PC-3 (cell line): Measurements from ENCODE around the gene C9orf40. TPM values are rescaled to one million over a fixed set of nuclear protein-coding genes. Genes with fewer than 3 reads are reported as not detected.

ENCODE experiments used
- ATAC-seq: fragments of 200-7000 bp; cut with Tn5 transposase; 2 replicates; pipeline ENCODE4 v1.9.1; 2020; ENCODE audit warnings: mild to moderate bottlenecking, moderate library complexity
- Bru-seq: library from RNA; stranded (reverse); fragments of 400-500 nt; gene quantifications from one replicate; lab custom pipeline; 2021; lab: Mats Ljungman, UMichigan
- BruChase-seq, 2 experiments: library from RNA; stranded (reverse); fragments of 400-500 nt; gene quantifications; one replicate each; lab custom pipeline; 2021; lab: Mats Ljungman, UMichigan
- BruUV-seq: library from RNA; stranded (reverse); fragments of 400-500 nt; replicated peaks from 2 replicates; lab custom pipeline; 2021; lab: Mats Ljungman, UMichigan
- CTCF ChIA-PET: fragments of 300-600 bp; sonication (Branson Sonifier 250); formaldehyde crosslinking; loops from one replicate; lab custom pipeline; 2022; ENCODE audit warnings: antibody characterized with exemption; lab: Charles Lee
- POLR2A ChIA-PET: fragments of 300-600 bp; sonication (Branson Sonifier 250); formaldehyde crosslinking; loops from one replicate; lab custom pipeline; 2022; ENCODE audit warnings: antibody characterized with exemption; ENCODE audit not compliant: unreplicated experiment; lab: Charles Lee
- DNase-seq: peaks from one replicate; pipeline ENCODE4 v3.0.0-alpha.2; 2015
- H2AFZ ChIP-seq: fragments of 300-600 bp; sonication (generic); 2 replicates; pipeline ENCODE4 v1.6.0; 2016; ENCODE audit warnings: antibody characterized with exemption, low read length
- H3F3A ChIP-seq: fragments of 300-600 bp; sonication (generic); one replicate; pipeline ENCODE4 v1.6.0; 2017; ENCODE audit warnings: antibody characterized with exemption, low read length, control low read depth, mild to moderate bottlenecking; ENCODE audit not compliant: unreplicated experiment
- H3K27ac ChIP-seq: fragments of 300-600 bp; sonication (generic); 2 replicates; pipeline ENCODE4 v1.5.1; 2016; ENCODE audit warnings: mild to moderate bottlenecking, low read length
- H3K27me3 ChIP-seq: fragments of 300-600 bp; sonication (generic); 2 replicates; pipeline ENCODE4 v1.6.1; 2016; ENCODE audit warnings: low read length, mixed read lengths
- H3K36me3 ChIP-seq: fragments of 300-600 bp; sonication (generic); 2 replicates; pipeline ENCODE4 v1.6.1; 2016; ENCODE audit warnings: low read depth, mixed run types, low read length, mixed read lengths
- H3K4me1 ChIP-seq: fragments of 300-600 bp; sonication (generic); 2 replicates; pipeline ENCODE4 v1.5.1; 2016; ENCODE audit warnings: low read length; ENCODE audit not compliant: insufficient read depth
- H3K4me2 ChIP-seq: fragments of 300-600 bp; sonication (generic); 2 replicates; pipeline ENCODE4 v1.6.0; 2016; ENCODE audit warnings: low read length
- H3K4me3 ChIP-seq: fragments of 300-600 bp; sonication (generic); 2 replicates; pipeline ENCODE4 v1.5.1; 2016; ENCODE audit warnings: mild to moderate bottlenecking, low read length, mixed read lengths
- H3K79me2 ChIP-seq: fragments of 300-600 bp; sonication (generic); 2 replicates; pipeline ENCODE4 v1.6.1; 2017; ENCODE audit warnings: low read length, mixed read lengths
- H3K9ac ChIP-seq: fragments of 300-600 bp; sonication (generic); 2 replicates; pipeline ENCODE4 v1.6.0; 2016; ENCODE audit warnings: mild to moderate bottlenecking, low read length
- H3K9me2 ChIP-seq: fragments of 300-600 bp; sonication (generic); replicated peaks from 2 replicates; pipeline ENCODE4 v1.6.1; 2016; ENCODE audit warnings: mixed run types, low read length, mixed read lengths
- H3K9me3 ChIP-seq: fragments of 300-600 bp; sonication (generic); 2 replicates; pipeline ENCODE4 v1.6.1; 2016; ENCODE audit warnings: low read length, mixed read lengths
- H4K20me1 ChIP-seq: fragments of 300-600 bp; sonication (generic); 2 replicates; pipeline ENCODE4 v1.6.1; 2016; ENCODE audit warnings: low read length, mixed read lengths
- EZH2 ChIP-seq: fragments of 300-600 bp; sonication (generic); IDR thresholded peaks from one replicate; pipeline ENCODE4 v1.6.1; 2017; ENCODE audit warnings: antibody characterized with exemption, mild to moderate bottlenecking, low read length; ENCODE audit not compliant: unreplicated experiment
- EZH2phosphoT487 ChIP-seq: fragments of 300-600 bp; sonication (generic); IDR thresholded peaks from 2 replicates; pipeline ENCODE4 v1.6.1; 2018; ENCODE audit warnings: mild to moderate bottlenecking, antibody characterized with exemption, low read length, borderline replicate concordance
- intact Hi-C: fragments of 100-400 bp; cut with micrococcal nuclease; formaldehyde crosslinking; loops from 2 replicates; pipeline ENCODE4 v1.9.0; 2023
- long read RNA-seq: library from polyadenylated mRNA; unstranded; transcript quantifications from one replicate; pipeline ENCODE4 v2.0.0, GENCODE V29; 2021; ENCODE audit not compliant: unreplicated experiment
- total RNA-seq: library from RNA; depleted of rRNA; stranded (reverse); fragments of >200 nt; gene quantifications from 2 replicates; pipeline ENCODE4 v1.2.3, GENCODE V29; 2014; rRNA removed
- TF ChIP-seq, protein P1 (sequence below): fragments of 300-600 bp; sonication (generic); conservative IDR thresholded peaks from 2 replicates; pipeline ENCODE4 v1.5.1; 2017; ENCODE audit warnings: antibody characterized with exemption, low read depth, mild to moderate bottlenecking, low read length

The C9orf40 gene, protein sequence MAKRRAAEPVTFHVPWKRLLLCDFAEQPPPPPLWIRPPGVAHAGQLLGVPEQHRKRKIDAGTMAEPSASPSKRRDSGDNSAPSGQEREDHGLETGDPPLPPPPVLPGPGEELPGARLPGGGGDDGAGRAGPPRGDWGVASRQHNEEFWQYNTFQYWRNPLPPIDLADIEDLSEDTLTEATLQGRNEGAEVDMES
- total RNA-seq (4.7 and 7.7 TPM in 2 replicates), Bru-seq, nascent RNA (percentile 45 among the genes with signal in this experiment), BruChase-seq, experiment 1, labeled RNA remaining after a 6-hour chase (percentile 55 among the genes with signal in this experiment), BruChase-seq, experiment 2, labeled RNA remaining after a 2-hour chase (percentile 43 among the genes with signal in this experiment)
- long read RNA-seq, transcript C9orf40-201 (2 exons, 2,327 nt): major isoform, 5 of 7 reads
- long read RNA-seq, partial matches to known transcripts: 0 of 7 reads
- long read RNA-seq, other reads (novel, unspliced or antisense): 2 of 7 reads

DNA sequence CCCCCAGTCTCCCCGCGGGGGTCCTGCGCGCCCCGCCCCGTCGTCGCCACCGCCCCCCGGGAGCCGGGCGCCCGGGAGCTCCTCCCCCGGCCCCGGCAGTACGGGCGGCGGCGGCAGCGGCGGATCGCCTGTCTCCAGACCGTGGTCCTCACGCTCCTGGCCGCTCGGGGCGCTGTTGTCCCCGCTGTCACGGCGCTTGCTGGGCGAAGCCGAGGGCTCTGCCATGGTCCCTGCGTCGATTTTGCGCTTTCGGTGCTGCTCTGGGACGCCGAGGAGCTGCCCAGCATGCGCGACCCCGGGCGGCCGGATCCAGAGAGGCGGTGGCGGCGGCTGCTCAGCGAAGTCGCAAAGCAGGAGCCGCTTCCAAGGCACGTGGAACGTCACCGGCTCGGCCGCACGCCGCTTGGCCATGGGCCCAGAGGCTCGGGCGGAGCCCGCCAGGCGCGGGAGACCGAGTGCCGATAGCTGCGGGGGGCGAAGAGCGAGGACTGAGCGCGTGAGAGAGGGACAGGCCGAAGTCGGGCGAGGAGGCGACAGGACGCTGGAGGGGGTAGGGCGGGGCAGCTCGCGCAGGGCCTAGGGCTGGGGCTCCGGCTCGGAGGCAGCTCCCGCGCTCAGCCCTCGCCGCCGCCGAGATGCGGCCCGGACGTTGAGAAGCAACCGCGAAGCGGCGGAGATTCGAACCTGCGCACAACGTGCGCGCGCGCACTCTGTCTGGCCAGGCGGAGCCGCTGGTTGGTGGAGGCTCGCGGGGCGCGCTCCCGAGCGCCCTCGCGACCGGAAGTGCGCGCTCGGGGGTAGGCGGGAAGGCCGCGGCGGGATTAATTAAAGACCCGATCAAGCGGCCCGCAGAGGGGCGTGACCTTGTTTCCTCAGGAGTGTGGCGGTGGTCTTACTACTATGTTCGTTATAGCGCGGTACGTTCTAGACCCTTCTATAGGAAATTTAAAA is at the start of gene C9orf40:
Gene C9orf40, minus strand, starts transcription at position 712 of the 951 bp plus-strand sequence. Its CDS starts 301 bp downstream, at position 411.
- H2AFZ ChIP-seq: peak within 1 kb of the TSS; percentile 96
- no peak for TF ChIP-seq EZH2phosphoT487
- TF ChIP-seq, protein P1, sequence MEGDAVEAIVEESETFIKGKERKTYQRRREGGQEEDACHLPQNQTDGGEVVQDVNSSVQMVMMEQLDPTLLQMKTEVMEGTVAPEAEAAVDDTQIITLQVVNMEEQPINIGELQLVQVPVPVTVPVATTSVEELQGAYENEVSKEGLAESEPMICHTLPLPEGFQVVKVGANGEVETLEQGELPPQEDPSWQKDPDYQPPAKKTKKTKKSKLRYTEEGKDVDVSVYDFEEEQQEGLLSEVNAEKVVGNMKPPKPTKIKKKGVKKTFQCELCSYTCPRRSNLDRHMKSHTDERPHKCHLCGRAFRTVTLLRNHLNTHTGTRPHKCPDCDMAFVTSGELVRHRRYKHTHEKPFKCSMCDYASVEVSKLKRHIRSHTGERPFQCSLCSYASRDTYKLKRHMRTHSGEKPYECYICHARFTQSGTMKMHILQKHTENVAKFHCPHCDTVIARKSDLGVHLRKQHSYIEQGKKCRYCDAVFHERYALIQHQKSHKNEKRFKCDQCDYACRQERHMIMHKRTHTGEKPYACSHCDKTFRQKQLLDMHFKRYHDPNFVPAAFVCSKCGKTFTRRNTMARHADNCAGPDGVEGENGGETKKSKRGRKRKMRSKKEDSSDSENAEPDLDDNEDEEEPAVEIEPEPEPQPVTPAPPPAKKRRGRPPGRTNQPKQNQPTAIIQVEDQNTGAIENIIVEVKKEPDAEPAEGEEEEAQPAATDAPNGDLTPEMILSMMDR: peak; percentile 59
- H3K9me2 ChIP-seq: no peaks in the 10 kb centered on the region
- H3K4me3 ChIP-seq: peak within 1 kb of the TSS; percentile 80
- ATAC-seq (peak; percentile 94), DNase-seq (peak; percentile 73)
- no peaks in the 10 kb centered on the region for H3K36me3 ChIP-seq
- POLR2A ChIA-PET: no interaction called here
- H3K4me1 ChIP-seq: no peaks in the 10 kb centered on the region
- CTCF ChIA-PET: interaction anchor here (0.6 to 1.2 kb wide), 4 partner anchors 76 to 1507 kb away, joined by 3 to 5 read pairs (median 4); partner anchors contain the start of genes CARNMT1, GCNT1 and NMRK1
- H3K27ac ChIP-seq: peak within 1 kb of the TSS; percentile 40; the same call in 1 of the 2 replicates
- H3K4me2 ChIP-seq: peak within 1 kb of the TSS; percentile 83
- peaks cover 8% of the 10 kb centered on the region for H3K79me2 ChIP-seq
- H3K9ac ChIP-seq: peak within 1 kb of the TSS; percentile 87
- TSS peak; percentile 44 for BruUV-seq
- H3K9me3 ChIP-seq: no peaks in the 10 kb centered on the region
- intact Hi-C loops: loop anchor here (1.0 to 5.0 kb wide), 3 partner anchors 8 to 135 kb away; partner anchors contain the start of genes CARNMT1, NMRK1 and OSTF1
- no peaks in the 10 kb centered on the region for H3K27me3 ChIP-seq
- no peaks in the 10 kb centered on the region for H3F3A ChIP-seq
- H4K20me1 ChIP-seq: no peaks in the 10 kb centered on the region

DNA sequence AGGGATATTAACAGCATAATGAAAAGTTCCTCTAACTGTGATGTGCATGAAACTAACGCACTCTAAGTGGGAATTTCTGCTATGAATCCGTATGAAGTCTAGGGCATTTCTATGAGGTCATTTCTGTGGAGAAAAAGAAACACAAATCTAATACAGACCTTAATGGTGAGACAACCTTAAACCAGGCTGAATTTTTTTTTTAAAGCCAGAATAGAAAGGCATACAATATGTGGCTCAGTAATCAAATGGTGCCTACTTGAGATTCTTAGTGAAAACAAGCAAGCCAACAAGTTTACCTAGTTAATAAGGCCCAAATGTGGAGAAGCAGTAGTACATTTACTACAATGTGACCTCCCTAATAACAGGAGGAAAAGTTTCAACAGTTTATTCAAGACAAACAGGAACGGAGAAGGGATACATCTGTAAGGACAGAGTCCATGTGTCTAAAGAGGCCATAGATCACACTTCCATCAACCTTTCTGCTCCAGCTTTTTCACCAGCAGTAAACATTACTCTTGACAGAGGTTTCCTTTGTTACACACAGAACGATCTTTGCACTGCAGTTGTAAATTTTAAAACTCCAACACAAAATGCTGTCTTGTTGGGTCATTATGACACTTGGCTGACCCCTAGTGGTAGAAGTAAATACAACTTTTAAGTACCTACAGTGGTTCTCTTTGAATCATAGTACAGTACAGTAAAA is 49.2 kb upstream of the C9orf40 start:
- intact Hi-C loops: loop anchor here (1.0 kb wide), 1 partner anchor 228 kb away; no protein-coding TSS in a partner anchor
- TF ChIP-seq, protein P1: peak; percentile 75
- TF ChIP-seq EZH2 (no peak), EZH2phosphoT487 (no peak)
- Histone ChIP-seq H3K27me3 (no peaks in the 10 kb centered on the region), H3K9me3 (no peaks in the 10 kb centered on the region), H2AFZ (peak overlapping the region; percentile 42; the same call in 1 of the 2 replicates), H3K79me2 (no peaks in the 10 kb centered on the region), H3K9me2 (no peaks in the 10 kb centered on the region), H3K27ac (no peak overlapping the region), H3K9ac (no peak overlapping the region), H3F3A (no peaks in the 10 kb centered on the region), H4K20me1 (no peaks in the 10 kb centered on the region), H3K4me1 (no peaks in the 10 kb centered on the region), H3K4me2 (no peak overlapping the region), H3K36me3 (no peaks in the 10 kb centered on the region), H3K4me3 (no peak overlapping the region)
- DNase-seq: peak; percentile 76
- peak; percentile 87 for ATAC-seq
- no TSS peak for BruUV-seq
- CTCF ChIA-PET: no interaction called here
- POLR2A ChIA-PET: no interaction called here
